Activated CD4-positive, alpha-beta T cell treated with anti-CD3 and anti-CD28 coated beads for 48 hours (primary cell): ENCODE measurements around the gene B9D2.
A peak's percentile ranks its signal among the peaks of the same experiment; 100 is the strongest.
"Not testable (repeated sequence)": the region's sequence is repeated elsewhere in the genome, so short reads cannot be mapped to it uniquely, and the experiment has no call there.

ENCODE experiments used
- DNase-seq: peaks from one replicate; pipeline ENCODE4 v3.0.0-alpha.2; 2020

The B9D2 gene

GRCh38 chr19:41386442-41386841 is 22.5 kb upstream of the B9D2 start:
- DNase-seq = no peak

- DNase-seq = no peak
These were observed 20.4 kb upstream of the B9D2 start for GRCh38 chr19:41384351-41384750.

GRCh38 chr19:41381536-41381935 is 17.6 kb upstream of the B9D2 start:
- not testable (repeated sequence) for DNase-seq

DNA sequence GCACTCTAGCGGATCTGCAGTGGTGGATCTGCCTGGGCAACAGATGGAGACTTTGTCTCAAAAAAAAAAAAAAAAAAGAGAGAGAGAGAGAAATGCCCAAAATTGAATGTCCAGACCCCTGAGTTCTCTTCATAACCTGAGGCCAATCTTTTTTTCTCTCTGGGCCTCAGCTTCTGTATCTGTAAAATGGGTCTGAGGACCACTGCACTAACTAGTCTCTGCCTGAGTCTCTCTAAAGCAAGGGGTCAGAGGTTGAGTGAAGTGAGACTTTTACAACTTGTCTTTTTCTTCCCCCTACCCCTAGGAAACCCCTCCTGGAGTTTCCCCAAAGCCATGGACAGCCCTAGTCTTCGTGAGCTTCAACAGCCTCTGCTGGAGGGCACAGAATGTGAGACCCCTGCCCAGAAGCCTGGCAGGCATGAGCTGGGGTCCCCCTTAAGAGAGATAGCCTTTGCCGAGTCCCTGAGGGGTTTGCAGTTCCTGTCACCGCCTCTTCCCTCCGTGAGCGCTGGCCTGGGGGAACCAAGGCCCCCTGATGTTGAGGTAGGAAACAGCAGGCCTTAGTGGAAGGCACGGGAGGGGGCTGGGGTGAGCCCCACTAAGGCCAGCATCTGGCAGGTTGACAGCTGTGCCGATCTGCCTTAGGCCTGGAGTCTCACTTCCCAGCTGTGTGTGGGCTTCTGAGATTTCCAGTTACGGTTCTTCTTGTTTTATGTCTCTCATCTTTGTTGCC is 14.2 kb upstream of the B9D2 start:
- DNase-seq = no peak

DNA sequence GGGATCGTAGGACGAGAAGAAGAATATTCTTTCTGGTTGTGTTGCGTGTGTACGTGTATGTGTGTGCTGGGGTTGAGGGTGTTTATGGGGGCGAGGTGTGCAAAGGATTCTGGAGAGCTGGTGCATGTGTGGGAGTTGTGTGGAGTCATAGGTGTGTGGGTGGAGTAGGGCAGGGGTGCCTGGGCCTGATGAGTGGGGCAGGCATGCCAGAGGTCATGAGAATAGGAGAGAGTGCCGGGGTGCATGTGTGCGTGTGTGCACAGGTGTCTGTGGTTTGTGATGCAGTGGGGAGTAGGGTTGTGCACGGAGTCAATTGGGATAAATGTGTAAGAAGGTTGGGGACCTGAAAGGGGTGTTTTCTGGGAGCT is 13.0 kb upstream of the B9D2 start:
- DNase-seq = peak; percentile 36

DNA sequence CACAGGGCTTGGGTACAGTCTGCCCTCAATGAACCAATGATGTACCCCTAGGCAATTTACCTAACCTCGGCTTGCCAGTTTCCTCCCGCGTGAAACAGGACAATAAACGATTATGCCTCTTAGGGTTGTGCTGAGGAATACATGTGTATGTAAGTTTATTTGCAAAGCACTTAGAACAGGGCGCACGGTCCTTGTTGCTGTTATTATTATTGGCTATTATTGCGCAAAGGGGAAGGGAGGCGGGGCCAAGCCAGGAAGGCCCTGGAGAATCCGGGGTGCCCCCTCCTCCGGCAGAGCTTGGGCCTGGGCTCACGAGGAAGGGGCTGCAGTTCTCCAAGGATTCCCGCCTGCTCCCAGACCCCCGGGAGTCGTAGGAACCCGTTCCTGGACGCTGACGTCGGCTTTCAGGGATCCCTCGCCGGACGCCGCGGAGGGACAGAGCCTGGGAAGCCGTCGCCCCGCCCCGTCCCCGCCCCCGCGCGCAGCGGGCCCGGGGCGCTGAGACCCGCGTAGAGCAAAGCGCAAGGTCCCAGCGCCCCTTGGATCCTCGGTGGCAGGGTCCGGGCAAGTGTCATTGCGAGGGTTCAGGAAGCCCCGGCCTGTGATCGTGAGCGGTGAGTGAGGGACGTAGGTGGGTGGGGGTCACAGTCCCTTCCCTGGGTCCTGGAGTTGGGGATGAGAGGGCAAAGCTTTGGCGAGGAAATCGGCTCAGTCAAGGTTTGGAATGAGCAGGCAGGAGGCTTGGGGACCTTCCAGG is 12.5 kb upstream of the B9D2 start, which contains the start of gene TMEM91:
TMEM91 (plus strand) TSS at position 293 of the 757 bp plus-strand sequence. CDS start 1,777 bp downstream, outside the sequence.
- no peak for DNase-seq

- no peak for DNase-seq
These were observed 10.0 kb upstream of the B9D2 start for GRCh38 chr19:41373993-41374392.

DNA sequence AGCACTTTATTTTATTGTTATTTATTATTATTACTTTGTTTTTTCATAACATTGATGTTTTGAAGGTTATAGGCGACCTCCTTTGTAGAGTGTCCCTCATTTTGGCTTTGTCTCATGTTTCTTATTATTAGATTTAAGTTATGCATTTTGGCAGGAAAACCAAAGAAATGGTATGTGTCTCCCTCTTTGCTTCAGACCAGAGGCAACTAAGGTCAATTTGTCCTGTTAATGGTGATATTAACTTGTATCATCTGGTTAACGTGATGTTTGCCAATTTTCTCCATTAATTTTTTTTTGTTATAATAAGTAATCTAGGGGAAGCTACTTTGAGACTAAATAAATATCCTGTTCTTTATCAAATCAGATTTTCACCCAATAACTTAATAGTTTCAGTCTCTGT is 8.6 kb upstream of the B9D2 start:
- no peak for DNase-seq

GRCh38 chr19:41371541-41371940 is 7.6 kb upstream of the B9D2 start:
- DNase-seq = no peak

GRCh38 chr19:41371119-41371518 is 7.2 kb upstream of the B9D2 start:
- DNase-seq = not testable (repeated sequence)

GRCh38 chr19:41369769-41370168 is 5.8 kb upstream of the B9D2 start:
- no peak for DNase-seq

DNA sequence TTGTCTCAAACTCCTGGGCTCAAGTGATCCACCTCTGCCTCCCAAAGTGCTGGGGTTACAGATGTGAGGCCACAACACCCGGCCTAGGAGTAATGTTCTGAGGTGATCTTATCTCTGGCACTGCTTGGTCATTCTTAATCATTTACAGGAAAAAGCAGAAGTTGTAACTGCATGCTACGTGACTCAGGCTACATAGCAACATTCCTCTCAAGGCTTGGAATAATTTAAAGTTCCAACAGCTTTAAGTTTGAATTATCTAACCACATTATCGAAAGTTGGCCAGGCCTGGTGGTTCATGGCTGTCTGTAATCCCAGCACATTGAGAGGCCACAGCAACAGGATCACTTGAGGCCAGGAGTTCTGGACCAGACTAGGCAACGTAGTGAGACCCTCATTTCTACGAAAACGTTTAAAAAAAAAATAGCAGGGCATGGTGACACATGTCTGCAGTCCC is 3.9 kb upstream of the B9D2 start:
- DNase-seq = no peak

GRCh38 chr19:41366089-41366488 is 2.1 kb upstream of the B9D2 start:
- DNase-seq = peak; percentile 48

DNA sequence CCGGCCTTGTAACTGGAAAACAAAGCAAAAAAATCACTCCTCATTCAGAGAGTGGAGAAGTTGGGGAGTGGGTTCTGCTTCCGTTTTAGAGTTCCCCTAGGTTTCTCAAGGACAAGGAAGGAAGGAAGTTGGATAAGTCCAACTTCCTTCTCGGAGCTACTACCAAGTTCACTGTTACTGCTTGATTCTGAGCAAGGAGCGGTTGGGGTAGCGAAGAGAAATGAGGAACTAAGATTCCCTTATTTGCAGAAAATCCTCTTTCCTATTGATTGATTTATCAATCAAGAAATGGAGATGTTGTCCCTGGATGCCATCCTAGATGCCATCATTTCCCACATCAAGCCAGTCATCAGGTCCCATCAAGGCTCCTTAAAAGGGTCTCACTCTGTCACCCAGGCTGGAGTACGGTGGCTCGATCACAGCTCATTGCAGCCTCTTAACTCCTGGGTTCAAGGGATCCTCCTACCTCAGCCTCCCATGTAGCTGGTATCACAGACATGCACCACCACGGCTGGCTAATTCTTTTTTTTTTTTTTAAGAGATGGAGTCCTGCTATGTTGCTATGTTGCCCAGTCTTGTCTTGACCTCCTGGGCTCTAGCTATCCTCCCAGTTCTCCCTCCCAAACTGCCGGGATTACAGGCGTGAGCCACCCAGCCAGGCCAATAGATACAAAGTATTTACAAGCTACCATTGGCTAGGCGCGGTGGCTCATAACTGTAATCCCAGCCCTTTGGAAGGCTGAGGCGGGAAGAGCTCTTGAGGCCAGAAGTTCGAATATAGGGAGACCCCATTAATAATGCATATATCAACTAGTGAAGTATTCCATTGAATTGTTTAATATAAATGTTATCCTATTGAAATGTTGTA is 809 bp upstream of the B9D2 start:
- DNase-seq = no peak

DNA sequence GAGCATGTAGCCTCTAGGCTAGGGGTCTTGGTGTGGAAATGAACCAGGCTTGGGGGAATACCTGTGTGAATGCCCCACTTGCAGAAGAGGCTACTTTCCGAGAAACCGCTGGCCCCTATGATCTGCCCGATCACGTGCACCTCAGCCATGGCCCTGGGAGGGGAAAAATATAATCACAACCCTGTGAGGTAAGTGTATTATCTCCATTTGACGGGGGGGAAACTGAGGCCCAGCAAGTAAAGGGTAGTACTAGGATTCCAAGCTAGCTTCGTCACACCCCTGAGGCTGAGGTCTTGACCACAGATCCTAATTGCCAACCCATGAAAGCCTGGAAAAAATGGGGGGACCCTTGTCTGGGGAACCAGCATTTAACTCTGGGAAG is 587 bp downstream of the B9D2 start:
- DNase-seq = no peak

GRCh38 chr19:41362143-41362847 is 1.7 kb downstream of the B9D2 start:
- no peak for DNase-seq

GRCh38 chr19:41359741-41360140 is 4.2 kb downstream of the B9D2 start:
- DNase-seq = no peak

- no peak for DNase-seq
These were observed 6.2 kb downstream of the B9D2 start for GRCh38 chr19:41357746-41358145.

- DNase-seq = peak; percentile 43
These were observed 6.8 kb downstream of the B9D2 start for GRCh38 chr19:41356984-41357739.

DNA sequence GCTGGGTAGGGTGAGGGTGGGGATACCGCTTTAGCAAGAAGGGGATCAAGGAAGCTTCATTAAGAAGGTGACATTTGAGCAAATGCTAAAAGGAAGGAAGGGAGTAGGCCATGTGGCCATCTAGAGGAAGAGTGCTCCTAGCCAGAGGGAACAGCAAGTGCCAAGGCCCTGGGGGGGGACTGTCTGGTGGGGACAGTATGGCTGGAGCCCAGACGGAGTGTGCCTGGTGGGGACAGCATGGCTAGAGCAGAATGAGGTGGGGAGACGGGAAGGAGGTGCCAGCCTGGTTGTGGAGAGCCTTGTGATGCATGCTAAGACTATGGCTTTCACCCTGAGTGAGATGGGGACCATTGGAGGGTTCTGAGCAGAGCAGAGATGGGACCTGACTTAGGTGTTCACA is 8.1 kb downstream of the B9D2 start:
- DNase-seq = no peak

DNA sequence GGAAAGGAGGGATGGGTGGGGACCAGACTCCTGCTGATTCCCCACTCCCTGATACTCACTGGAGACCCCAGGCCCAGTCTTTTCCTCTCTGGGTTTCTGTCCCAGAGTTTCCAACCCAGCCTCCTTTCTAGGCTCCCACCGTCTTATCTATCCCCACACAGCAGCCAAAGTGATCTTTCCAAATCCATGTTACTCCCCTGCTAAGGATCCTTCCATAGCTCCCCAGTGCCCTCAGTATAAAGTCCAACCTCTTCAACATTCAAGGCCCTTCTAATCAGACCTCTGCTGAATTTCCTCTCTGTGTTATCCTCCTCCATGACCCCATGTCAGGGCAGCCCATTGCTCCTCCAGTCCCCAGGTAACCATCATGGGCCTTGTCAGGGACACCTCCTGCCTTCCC is 8.9 kb downstream of the B9D2 start:
- DNase-seq = no peak
